Lung (tissue), 12 donors: ENCODE results near the gene ZNRF2. TPM values are rescaled to one million over a fixed set of nuclear protein-coding genes. Genes with fewer than 3 reads are reported as not detected.

Experiments used
- ATAC-seq: fragments of 200-7000 bp; cut with Tn5 transposase; one replicate; pipeline ENCODE4 v1.9.1; 2020; ENCODE audit warnings: moderate number of reproducible peaks; ENCODE audit not compliant: insufficient read depth, low FRiP score
- DNase-seq, 3 donors: peaks; one replicate each; pipeline ENCODE4 v3.0.0-alpha.2; 2013 to 2017
- H3K27ac ChIP-seq, 2 donors: one replicate each; pipeline ENCODE4 v1.5.1; 2013; ENCODE audit warnings: mild to moderate bottlenecking in 2 of 2, moderate library complexity in 2 of 2, control low read depth in 1 of 2, inconsistent platforms in 1 of 2, low read depth in 1 of 2, low read length in 1 of 2
- H3K27me3 ChIP-seq, 3 donors: one replicate each; pipeline ENCODE4 v1.5.1; 2013; ENCODE audit warnings: low read length in 2 of 3; ENCODE audit not compliant: control insufficient read depth in 3 of 3, insufficient read depth in 3 of 3
- H3K36me3 ChIP-seq, 4 donors: one replicate each; pipeline ENCODE4 v1.5.1; 2013; ENCODE audit warnings: low read length in 4 of 4, mild to moderate bottlenecking in 1 of 4, moderate library complexity in 1 of 4; ENCODE audit not compliant: control insufficient read depth in 4 of 4, insufficient read depth in 4 of 4
- H3K4me1 ChIP-seq, 5 donors: one replicate each; pipeline ENCODE4 v1.5.1; 2013; ENCODE audit warnings: low read length in 5 of 5, mild to moderate bottlenecking in 2 of 5, moderate library complexity in 1 of 5; ENCODE audit not compliant: control insufficient read depth in 5 of 5, insufficient read depth in 5 of 5
- H3K4me3 ChIP-seq: one replicate; pipeline ENCODE4 v1.5.1; 2013; ENCODE audit warnings: mild to moderate bottlenecking, control low read depth, moderate library complexity
- H3K9ac ChIP-seq, 2 donors: one replicate each; pipeline ENCODE4 v1.5.1; 2013; ENCODE audit warnings: low read length in 2 of 2, control low read depth in 1 of 2; ENCODE audit not compliant: insufficient read depth in 1 of 2
- H3K9me3 ChIP-seq, 4 donors: one replicate each; pipeline ENCODE4 v1.5.1; 2013; ENCODE audit warnings: low read length in 3 of 4, mild to moderate bottlenecking in 1 of 4, moderate library complexity in 1 of 4; ENCODE audit not compliant: control insufficient read depth in 4 of 4, insufficient read depth in 3 of 4
- WGBS, 2 donors: extraction: QIAGEN DNeasy Blood & Tissue Kit; methylation state at CpG; one replicate each; pipeline ENCODE4 v1.1.7; 2013; 5-methylcytosine and 5-hydroxymethylcytosine counted together
- polyA plus RNA-seq, 2 donors: library from polyadenylated mRNA; stranded (reverse); fragments of 200-250 nt; gene quantifications; one replicate each; pipeline ENCODE4 v1.2.1, GENCODE V29; 2013
- total RNA-seq, 2 donors: library from RNA; depleted of rRNA in 1 of 2; stranded (reverse); fragments of >200 nt in 1 of 2; gene quantifications; one replicate each; pipeline ENCODE4 v1.2.1, GENCODE V29; 2014 to 2021
- TF ChIP-seq, protein P1 (sequence below): IDR thresholded peaks from 2 replicates; pipeline ENCODE4 v1.5.1; 2012; ENCODE audit warnings: mild to moderate bottlenecking; ENCODE audit errors: control extremely low read depth, extremely low read depth
- donor health status: control.
- donor health status: control.
- donor health status: Bipolar disorder and iron deficiency.
- donor health status: healthy.
- donor health status: DM: yes; HTN: yes; CAD: no.

Gene ZNRF2
- total and polyA plus RNA-seq, 4 donors, result 5.9 to 27.6 (median 15.4) TPM

- no peak overlapping the region for H3K9ac ChIP-seq
- H3K36me3 ChIP-seq, result no peaks in the 10 kb centered on the region
- H3K27ac ChIP-seq, result no peak overlapping the region
- no peak for ATAC-seq
- no peaks in the 10 kb centered on the region for H3K9me3 ChIP-seq
- WGBS, 2 donors, result 85 to 90% methylated on average over 2 of the region's 2 CpGs
- TF ChIP-seq, protein P1, sequence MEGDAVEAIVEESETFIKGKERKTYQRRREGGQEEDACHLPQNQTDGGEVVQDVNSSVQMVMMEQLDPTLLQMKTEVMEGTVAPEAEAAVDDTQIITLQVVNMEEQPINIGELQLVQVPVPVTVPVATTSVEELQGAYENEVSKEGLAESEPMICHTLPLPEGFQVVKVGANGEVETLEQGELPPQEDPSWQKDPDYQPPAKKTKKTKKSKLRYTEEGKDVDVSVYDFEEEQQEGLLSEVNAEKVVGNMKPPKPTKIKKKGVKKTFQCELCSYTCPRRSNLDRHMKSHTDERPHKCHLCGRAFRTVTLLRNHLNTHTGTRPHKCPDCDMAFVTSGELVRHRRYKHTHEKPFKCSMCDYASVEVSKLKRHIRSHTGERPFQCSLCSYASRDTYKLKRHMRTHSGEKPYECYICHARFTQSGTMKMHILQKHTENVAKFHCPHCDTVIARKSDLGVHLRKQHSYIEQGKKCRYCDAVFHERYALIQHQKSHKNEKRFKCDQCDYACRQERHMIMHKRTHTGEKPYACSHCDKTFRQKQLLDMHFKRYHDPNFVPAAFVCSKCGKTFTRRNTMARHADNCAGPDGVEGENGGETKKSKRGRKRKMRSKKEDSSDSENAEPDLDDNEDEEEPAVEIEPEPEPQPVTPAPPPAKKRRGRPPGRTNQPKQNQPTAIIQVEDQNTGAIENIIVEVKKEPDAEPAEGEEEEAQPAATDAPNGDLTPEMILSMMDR, result no peak
- DNase-seq, result no peak
- no peaks in the 10 kb centered on the region for H3K27me3 ChIP-seq
- H3K4me3 ChIP-seq, result no peak overlapping the region
- H3K4me1 ChIP-seq, result peaks cover 0 to 16% (median 0%) of the 10 kb centered on the region in 5 donors
These were observed 24.0 kb downstream of the ZNRF2 start for GRCh38 chr7:30308389-30308788.

- no peaks in the 10 kb centered on the region for H3K27me3 ChIP-seq
- 78 to 82% methylated on average over 1 of the region's 1 CpG for WGBS, 2 donors
- H3K4me1 ChIP-seq, result peaks cover 0 to 20% (median 0%) of the 10 kb centered on the region in 5 donors
- no peak overlapping the region for H3K27ac ChIP-seq
- H3K9me3 ChIP-seq, result no peaks in the 10 kb centered on the region
- H3K36me3 ChIP-seq, result no peaks in the 10 kb centered on the region
- H3K9ac ChIP-seq, result no peak overlapping the region
- TF ChIP-seq, protein P1, result no peak
- DNase-seq (no peak), ATAC-seq (no peak)
- no peak overlapping the region for H3K4me3 ChIP-seq
These were observed 24.9 kb downstream of the ZNRF2 start for GRCh38 chr7:30309302-30309701.

- TF ChIP-seq, protein P1, result no peak
- DNase-seq (no peak), ATAC-seq (no peak)
- Histone ChIP-seq H3K9me3 (no peaks in the 10 kb centered on the region), H3K27me3 (no peaks in the 10 kb centered on the region), H3K36me3 (no peaks in the 10 kb centered on the region), H3K9ac (no peak overlapping the region), H3K4me3 (no peak overlapping the region), H3K4me1 (peaks cover 0 to 16% (median 0%) of the 10 kb centered on the region in 5 donors), H3K27ac (no peak overlapping the region)
- WGBS, 2 donors, result 85 to 88% methylated on average over 2 of the region's 2 CpGs
These were observed 25.5 kb downstream of the ZNRF2 start for GRCh38 chr7:30309842-30310435.
